H54 (cell line): ENCODE data around the gene TM7SF2.
A peak's percentile ranks its signal among the peaks of the same experiment; 100 is the strongest.

Experiments
- DNase-seq: peaks from one replicate; pipeline ENCODE4 v3.0.0; 2011; ENCODE audit warnings: low spot score, mixed read lengths; ENCODE audit not compliant: insufficient read length
- FAIRE-seq: peaks from 3 replicates; lab custom pipeline; 2011; peaks lifted over from hg19 to GRCh38; lab: Jason Lieb, UNC
- POLR2A ChIP-seq: IDR thresholded peaks from 2 replicates; pipeline ENCODE4 v1.6.1; 2011; ENCODE audit warnings: low read depth, mild to moderate bottlenecking, low read length

The TM7SF2 gene

GRCh38 chr11:65083834-65084597 is 27.7 kb upstream of the TM7SF2 start, which contains the start of the genes CDCA5 and ZFPL1:
Gene CDCA5 (minus strand): TSS chr11:65084040. CDS start chr11:65083978, 62 bp downstream.
Gene ZFPL1 (plus strand): TSS chr11:65084222. CDS start chr11:65084699, 477 bp downstream.
- DNase-seq (peak; percentile 96), FAIRE-seq (no peak)
- TF ChIP-seq POLR2A = peak; percentile 67

DNA sequence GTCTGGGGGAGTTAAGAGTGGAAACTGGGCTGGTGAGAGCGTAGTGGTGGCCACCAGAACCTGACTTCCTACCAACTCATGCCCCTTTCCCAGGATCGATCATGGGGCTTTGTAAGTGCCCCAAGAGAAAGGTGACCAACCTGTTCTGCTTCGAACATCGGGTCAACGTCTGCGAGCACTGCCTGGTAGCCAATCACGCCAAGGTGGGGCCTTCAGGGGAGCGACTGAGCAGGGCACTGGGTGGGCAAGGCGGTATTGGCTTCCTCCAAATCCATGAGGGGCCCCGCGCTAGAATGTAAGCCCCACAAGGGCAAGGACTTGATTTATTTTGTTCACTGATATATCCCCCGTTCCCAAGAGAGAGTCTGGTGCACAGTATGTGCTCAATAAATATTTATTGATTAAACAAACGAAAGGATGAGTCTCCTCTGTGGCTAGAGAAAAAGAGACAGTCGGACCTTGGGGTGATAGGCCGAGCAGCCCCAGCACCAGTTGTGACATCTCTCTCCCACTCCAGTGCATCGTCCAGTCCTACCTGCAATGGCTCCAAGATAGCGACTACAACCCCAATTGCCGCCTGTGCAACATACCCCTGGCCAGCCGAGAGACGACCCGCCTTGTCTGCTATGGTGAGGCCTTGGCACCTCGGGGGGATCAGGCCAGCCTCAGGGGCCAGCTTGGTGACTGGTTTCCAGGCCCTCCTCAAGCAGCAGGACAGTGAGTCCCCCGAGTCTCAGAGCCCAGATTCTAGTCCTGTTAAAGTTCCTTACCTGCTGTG is 26.9 kb upstream of the TM7SF2 start:
- no peak for TF ChIP-seq POLR2A
- DNase-seq (no peak), FAIRE-seq (no peak)

- DNase-seq (no peak), FAIRE-seq (no peak)
- TF ChIP-seq POLR2A = no peak
Measured at GRCh38 chr11:65085446-65085845, 26.2 kb upstream of the TM7SF2 start.

DNA sequence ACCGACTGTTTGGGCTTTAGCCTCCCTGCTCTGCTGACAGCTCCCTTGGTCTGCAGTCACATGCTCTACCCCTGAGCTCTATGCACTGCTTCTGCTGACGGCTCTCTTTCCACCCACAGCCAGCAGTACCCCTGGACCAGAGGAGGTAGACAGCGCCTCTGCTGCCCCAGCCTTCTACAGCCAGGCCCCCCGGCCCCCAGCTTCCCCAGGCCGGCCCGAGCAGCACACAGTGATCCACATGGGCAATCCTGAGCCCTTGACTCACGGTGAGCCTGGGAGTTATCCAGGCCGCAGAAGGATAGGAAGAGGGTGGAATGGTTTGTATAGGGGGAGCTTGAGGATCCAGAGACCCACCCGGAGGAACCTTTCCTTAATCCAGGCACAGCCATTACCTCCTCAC is 24.9 kb upstream of the TM7SF2 start:
- no peak for TF ChIP-seq POLR2A
- no peak for FAIRE-seq
- DNase-seq = no peak

- FAIRE-seq (no peak), DNase-seq (no peak)
- TF ChIP-seq POLR2A = no peak
Measured at GRCh38 chr11:65087216-65087615, 24.5 kb upstream of the TM7SF2 start.

DNA sequence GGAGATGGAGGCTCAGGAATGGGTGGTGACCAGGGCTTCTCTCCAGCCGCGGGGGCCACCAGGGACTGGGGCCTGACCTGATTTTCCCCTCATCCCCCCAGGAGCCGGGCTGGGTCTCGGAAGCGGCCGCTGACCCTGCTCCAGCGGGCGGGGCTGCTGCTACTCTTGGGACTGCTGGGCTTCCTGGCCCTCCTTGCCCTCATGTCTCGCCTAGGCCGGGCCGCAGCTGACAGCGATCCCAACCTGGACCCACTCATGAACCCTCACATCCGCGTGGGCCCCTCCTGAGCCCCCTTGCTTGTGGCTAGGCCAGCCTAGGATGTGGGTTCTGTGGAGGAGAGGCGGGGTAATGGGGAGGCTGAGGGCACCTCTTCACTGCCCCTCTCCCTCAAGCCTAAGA is 23.8 kb upstream of the TM7SF2 start:
- no peak for DNase-seq
- TF ChIP-seq POLR2A = no peak
- no peak for FAIRE-seq

- FAIRE-seq (no peak), DNase-seq (no peak)
- TF ChIP-seq POLR2A = no peak
Measured at GRCh38 chr11:65089621-65090020, 22.1 kb upstream of the TM7SF2 start.

GRCh38 chr11:65090628-65091027 is 21.0 kb upstream of the TM7SF2 start:
- FAIRE-seq (no peak), DNase-seq (no peak)
- TF ChIP-seq POLR2A = no peak

DNA sequence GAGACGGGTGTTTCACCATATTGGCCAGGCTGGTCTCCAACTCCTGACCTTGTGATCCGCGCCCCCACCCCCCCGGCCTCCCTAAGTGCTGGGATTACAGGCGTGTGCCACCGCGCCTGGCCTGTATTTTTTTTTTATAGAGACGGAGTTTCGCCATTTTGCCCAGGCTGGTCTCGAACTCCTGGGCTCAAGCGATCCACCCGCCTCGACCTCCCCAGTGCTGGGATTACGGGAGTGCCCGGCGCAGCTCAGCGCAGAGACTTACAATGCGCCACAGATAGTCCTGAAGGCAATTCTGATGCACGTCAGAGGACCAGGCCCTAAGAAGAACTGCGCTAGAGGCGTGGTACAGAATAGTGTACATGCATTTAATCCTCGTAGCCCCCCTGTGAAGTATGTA is 16.2 kb upstream of the TM7SF2 start:
- FAIRE-seq (no peak), DNase-seq (no peak)
- no peak for TF ChIP-seq POLR2A

DNA sequence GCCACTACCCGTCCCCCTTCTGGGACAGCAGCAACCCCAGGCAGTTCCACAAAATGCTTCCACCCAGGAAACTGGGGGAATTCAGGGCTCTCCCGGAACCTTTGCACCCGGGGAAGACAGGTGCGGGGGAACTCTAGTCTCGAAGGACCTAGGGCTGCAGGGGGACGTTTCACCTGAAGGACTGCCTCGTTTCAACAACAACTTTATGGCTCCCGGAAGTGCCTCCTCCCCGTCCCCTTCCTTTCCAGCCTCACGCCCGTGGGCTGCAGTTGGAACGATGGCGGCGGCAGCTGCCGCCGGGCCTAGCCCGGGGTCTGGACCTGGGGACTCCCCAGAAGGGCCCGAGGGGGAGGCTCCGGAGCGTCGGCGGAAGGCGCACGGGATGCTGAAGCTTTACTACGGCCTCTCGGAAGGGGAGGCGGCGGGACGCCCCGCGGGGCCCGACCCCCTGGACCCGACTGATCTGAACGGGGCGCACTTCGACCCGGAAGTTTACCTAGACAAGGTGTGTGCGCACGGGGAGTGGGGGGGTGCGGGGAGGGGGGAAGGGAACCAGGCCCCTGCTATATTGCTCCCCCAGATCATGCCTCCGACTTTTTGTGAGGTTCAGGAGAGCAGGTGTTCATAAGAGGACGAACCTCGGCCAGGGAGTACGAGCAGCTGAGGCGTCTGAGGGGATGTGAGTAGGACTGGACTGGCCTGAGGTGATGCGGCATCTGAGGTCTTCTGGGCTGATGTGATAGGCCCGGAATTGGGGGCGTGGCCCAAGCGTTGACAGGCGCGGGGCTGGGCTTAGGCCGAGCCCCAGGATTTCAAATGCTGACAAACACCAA is 15.5 kb upstream of the TM7SF2 start, which contains the start of gene VPS51:
TSS of gene VPS51 (plus strand) at position 241 of the 833 bp plus-strand sequence. CDS start at position 278, 37 bp downstream.
- TF ChIP-seq POLR2A = peak; percentile 95
- FAIRE-seq (no peak), DNase-seq (peak; percentile 97)

GRCh38 chr11:65096926-65097325 is 14.7 kb upstream of the TM7SF2 start:
- no peak for TF ChIP-seq POLR2A
- DNase-seq = no peak
- FAIRE-seq = no peak

DNA sequence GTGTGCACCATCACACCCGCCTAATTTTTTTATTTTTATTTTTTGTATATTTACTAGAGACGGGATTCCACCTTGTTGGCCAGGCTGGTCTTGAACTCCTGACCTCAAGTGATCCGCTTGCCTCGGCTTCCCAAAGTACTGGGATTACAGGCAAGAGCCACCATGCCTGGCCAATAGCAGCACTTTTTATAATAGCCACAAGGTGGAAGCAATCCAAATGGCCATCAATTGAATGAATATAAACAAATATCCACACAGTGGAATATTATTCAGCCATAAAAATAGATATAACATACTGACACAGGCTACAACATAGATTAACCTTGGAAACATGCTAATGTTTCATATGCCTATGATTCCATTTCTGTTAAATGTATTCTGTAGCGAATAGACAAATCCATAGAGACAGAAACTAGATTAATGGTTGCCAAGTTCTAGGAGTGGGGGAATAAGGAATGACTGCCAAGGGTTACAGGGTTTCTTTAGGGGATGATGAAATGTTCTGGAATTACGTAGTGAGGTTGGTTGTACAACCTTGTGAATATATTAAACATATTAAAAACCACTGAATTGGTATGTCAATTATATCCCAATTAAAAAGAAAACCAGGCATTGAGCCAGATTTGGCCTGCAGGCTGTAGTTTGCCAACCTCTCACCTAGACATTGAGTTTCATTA is 10.9 kb upstream of the TM7SF2 start:
- FAIRE-seq (no peak), DNase-seq (no peak)
- no peak for TF ChIP-seq POLR2A

DNA sequence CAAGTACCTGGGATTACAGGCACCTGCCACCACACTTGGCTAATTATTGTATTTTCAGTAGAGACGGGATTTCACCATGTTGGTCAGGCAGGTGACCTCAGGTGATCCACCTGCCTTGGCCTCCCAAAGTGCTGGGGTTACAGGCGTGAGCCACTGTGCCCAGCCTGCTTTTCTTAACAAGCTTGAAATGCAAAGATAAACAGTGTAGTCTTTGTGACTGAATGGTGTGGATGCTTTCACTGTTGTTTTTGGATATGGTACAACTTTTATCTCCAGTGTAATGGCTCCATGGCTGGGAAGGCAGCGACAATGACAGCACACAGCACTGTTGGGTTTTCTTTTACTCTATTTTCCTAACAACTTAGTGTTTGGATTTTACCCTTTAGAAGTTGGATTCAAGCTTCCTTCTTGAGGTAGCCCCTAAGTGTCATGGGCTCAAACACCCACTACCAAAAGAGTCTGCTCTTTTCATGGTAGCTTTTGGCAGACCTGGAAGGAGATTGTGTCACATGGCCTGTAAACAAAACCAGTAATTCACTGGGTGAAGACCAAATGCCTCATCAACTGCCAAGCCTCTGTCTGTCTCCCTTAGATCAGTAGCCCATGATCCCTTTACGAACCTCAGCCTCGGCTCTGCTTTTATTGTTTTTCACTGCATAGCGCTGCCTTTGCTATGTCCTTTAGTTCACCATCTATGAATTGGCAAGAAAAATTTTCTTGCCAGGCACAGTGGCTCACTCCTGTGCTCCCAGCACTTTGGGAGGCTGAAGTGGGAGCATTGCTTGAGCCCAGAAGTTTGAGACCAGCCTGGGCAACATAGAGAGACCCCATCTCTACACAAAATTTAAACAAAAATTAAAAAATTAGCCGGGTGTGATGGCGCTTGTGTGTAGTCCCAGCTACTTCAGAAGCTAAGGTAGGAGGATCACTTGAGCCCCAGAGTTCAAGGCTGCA is 9.3 kb upstream of the TM7SF2 start:
- FAIRE-seq = no peak
- DNase-seq = no peak
- TF ChIP-seq POLR2A = no peak
